PC-3 (cell line): ENCODE results near the gene BAX. TPM values are rescaled to one million over a fixed set of nuclear protein-coding genes. Genes with fewer than 3 reads are reported as not detected.

ENCODE experiments used
- ATAC-seq: fragments of 200-7000 bp; cut with Tn5 transposase; 2 replicates; pipeline ENCODE4 v1.9.1; 2020; ENCODE audit warnings: mild to moderate bottlenecking, moderate library complexity
- BruUV-seq: library from RNA; stranded (reverse); fragments of 400-500 nt; replicated peaks from 2 replicates; lab custom pipeline; 2021; lab: Mats Ljungman, UMichigan
- CTCF ChIA-PET: fragments of 300-600 bp; sonication (Branson Sonifier 250); formaldehyde crosslinking; loops from one replicate; lab custom pipeline; 2022; ENCODE audit warnings: antibody characterized with exemption; lab: Charles Lee
- POLR2A ChIA-PET: fragments of 300-600 bp; sonication (Branson Sonifier 250); formaldehyde crosslinking; loops from one replicate; lab custom pipeline; 2022; ENCODE audit warnings: antibody characterized with exemption; ENCODE audit not compliant: unreplicated experiment; lab: Charles Lee
- DNase-seq: peaks from one replicate; pipeline ENCODE4 v3.0.0-alpha.2; 2015
- H2AFZ ChIP-seq: fragments of 300-600 bp; sonication (generic); 2 replicates; pipeline ENCODE4 v1.6.0; 2016; ENCODE audit warnings: antibody characterized with exemption, low read length
- H3F3A ChIP-seq: fragments of 300-600 bp; sonication (generic); one replicate; pipeline ENCODE4 v1.6.0; 2017; ENCODE audit warnings: antibody characterized with exemption, low read length, control low read depth, mild to moderate bottlenecking; ENCODE audit not compliant: unreplicated experiment
- H3K27ac ChIP-seq: fragments of 300-600 bp; sonication (generic); 2 replicates; pipeline ENCODE4 v1.5.1; 2016; ENCODE audit warnings: mild to moderate bottlenecking, low read length
- H3K27me3 ChIP-seq: fragments of 300-600 bp; sonication (generic); 2 replicates; pipeline ENCODE4 v1.6.1; 2016; ENCODE audit warnings: low read length, mixed read lengths
- H3K36me3 ChIP-seq: fragments of 300-600 bp; sonication (generic); 2 replicates; pipeline ENCODE4 v1.6.1; 2016; ENCODE audit warnings: low read depth, mixed run types, low read length, mixed read lengths
- H3K4me1 ChIP-seq: fragments of 300-600 bp; sonication (generic); 2 replicates; pipeline ENCODE4 v1.5.1; 2016; ENCODE audit warnings: low read length; ENCODE audit not compliant: insufficient read depth
- H3K4me2 ChIP-seq: fragments of 300-600 bp; sonication (generic); 2 replicates; pipeline ENCODE4 v1.6.0; 2016; ENCODE audit warnings: low read length
- H3K4me3 ChIP-seq: fragments of 300-600 bp; sonication (generic); 2 replicates; pipeline ENCODE4 v1.5.1; 2016; ENCODE audit warnings: mild to moderate bottlenecking, low read length, mixed read lengths
- H3K79me2 ChIP-seq: fragments of 300-600 bp; sonication (generic); 2 replicates; pipeline ENCODE4 v1.6.1; 2017; ENCODE audit warnings: low read length, mixed read lengths
- H3K9ac ChIP-seq: fragments of 300-600 bp; sonication (generic); 2 replicates; pipeline ENCODE4 v1.6.0; 2016; ENCODE audit warnings: mild to moderate bottlenecking, low read length
- H3K9me2 ChIP-seq: fragments of 300-600 bp; sonication (generic); replicated peaks from 2 replicates; pipeline ENCODE4 v1.6.1; 2016; ENCODE audit warnings: mixed run types, low read length, mixed read lengths
- H3K9me3 ChIP-seq: fragments of 300-600 bp; sonication (generic); 2 replicates; pipeline ENCODE4 v1.6.1; 2016; ENCODE audit warnings: low read length, mixed read lengths
- H4K20me1 ChIP-seq: fragments of 300-600 bp; sonication (generic); 2 replicates; pipeline ENCODE4 v1.6.1; 2016; ENCODE audit warnings: low read length, mixed read lengths
- CTCF ChIP-seq: fragments of 300-600 bp; sonication (generic); conservative IDR thresholded peaks from 2 replicates; pipeline ENCODE4 v1.5.1; 2017; ENCODE audit warnings: antibody characterized with exemption, low read depth, mild to moderate bottlenecking, low read length
- EZH2 ChIP-seq: fragments of 300-600 bp; sonication (generic); IDR thresholded peaks from one replicate; pipeline ENCODE4 v1.6.1; 2017; ENCODE audit warnings: antibody characterized with exemption, mild to moderate bottlenecking, low read length; ENCODE audit not compliant: unreplicated experiment
- EZH2phosphoT487 ChIP-seq: fragments of 300-600 bp; sonication (generic); IDR thresholded peaks from 2 replicates; pipeline ENCODE4 v1.6.1; 2018; ENCODE audit warnings: mild to moderate bottlenecking, antibody characterized with exemption, low read length, borderline replicate concordance
- intact Hi-C: fragments of 100-400 bp; cut with micrococcal nuclease; formaldehyde crosslinking; loops from 2 replicates; pipeline ENCODE4 v1.9.0; 2023
- total RNA-seq: library from RNA; depleted of rRNA; stranded (reverse); fragments of >200 nt; gene quantifications from 2 replicates; pipeline ENCODE4 v1.2.3, GENCODE V29; 2014

Gene BAX
- total RNA-seq, 1 experiment from 2014 or later, result 44.8 TPM

DNA sequence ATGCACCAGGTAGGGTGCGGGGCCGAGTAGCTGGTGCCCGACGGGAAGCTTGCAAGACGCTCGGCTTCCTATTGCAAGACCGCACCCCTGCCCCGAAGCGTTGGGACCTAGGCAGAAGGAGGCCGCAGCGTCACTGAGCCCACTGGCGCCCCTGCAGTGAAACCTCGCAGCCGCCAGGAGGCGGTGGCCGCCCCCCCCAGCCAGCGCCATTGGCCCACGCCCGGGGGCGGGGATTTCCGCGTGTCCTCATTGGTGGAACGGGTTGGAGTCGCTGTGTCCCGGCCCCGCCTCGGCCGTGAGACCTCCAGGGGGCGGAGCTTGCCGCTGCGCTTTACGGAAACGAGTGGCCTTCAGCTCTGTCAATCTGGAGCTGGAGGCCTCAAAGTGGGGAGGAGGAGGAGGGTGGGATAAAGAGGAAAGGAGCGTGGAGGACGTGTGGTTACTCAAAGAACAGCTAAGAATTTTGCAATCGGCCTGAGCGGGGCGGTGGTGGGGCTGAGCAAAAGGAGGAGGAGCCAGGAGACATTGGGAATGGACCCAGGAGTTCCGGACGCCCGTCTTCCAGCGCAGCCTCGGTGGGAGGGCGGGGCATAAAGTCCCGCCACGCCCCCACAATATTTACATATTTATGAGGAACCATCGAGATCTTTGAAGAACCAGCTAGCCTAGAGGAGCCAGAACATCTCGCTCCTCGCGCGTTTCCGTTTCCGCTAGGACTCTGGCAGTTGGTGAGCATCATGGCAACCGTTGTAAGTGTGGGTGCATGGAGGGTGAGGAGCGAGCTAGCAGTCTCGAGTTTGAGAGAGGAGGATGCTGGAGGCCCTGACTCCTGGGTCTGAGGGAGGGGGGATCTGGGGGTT lies 38.7 kb downstream of the BAX start, which contains the start of the genes GYS1 and RUVBL2:
Gene GYS1, minus strand, starts transcription at position 135 of the 860 bp plus-strand sequence. CDS start 197 bp downstream, outside the sequence.
Gene RUVBL2, plus strand, starts transcription at position 713 of the 860 bp plus-strand sequence. Its CDS starts 25 bp downstream, at position 738.
- intact Hi-C loops, result loop anchor here (10.0 kb wide), 1 partner anchor 81 kb away; the partner anchor contains the start of gene KCNA7
- no peaks in the 10 kb centered on the region for H3K27me3 ChIP-seq
- peak within 1 kb of the TSS; percentile 89 for H3K9ac ChIP-seq
- peak within 1 kb of the TSS; percentile 36 for H3K27ac ChIP-seq
- H3K4me2 ChIP-seq, result peak within 1 kb of the TSS; percentile 98
- H3K4me3 ChIP-seq, result peak within 1 kb of the TSS; percentile 93
- H3K36me3 ChIP-seq, result no peaks in the 10 kb centered on the region
- POLR2A ChIA-PET, result interaction anchor here (0.5 to 0.9 kb wide), 15 partner anchors 10 to 754 kb away, joined by 3 to 8 read pairs (median 4); partner anchors contain the start of genes BAX, CGB7 and DHDH
- CTCF ChIA-PET, result interaction anchor here (0.5 to 1.3 kb wide), 16 partner anchors 10 to 802 kb away, joined by 3 to 9 read pairs (median 3); partner anchors contain the start of gene HRC
- peaks cover 6% of the 10 kb centered on the region; the same call in 1 of the 2 replicates for H3K4me1 ChIP-seq
- BruUV-seq, result no TSS peak
- H3F3A ChIP-seq, result no peaks in the 10 kb centered on the region
- TF ChIP-seq EZH2phosphoT487 (no peak), EZH2 (no peak), CTCF (peak; percentile 72)
- H3K79me2 ChIP-seq, result peaks cover 76% of the 10 kb centered on the region
- DNase-seq, result peak; percentile 98
- H3K9me2 ChIP-seq, result no peaks in the 10 kb centered on the region
- H2AFZ ChIP-seq, result peak within 1 kb of the TSS; percentile 73
- ATAC-seq, result peak; percentile 92
- H4K20me1 ChIP-seq, result 0 out of 2 replicates have a peak, but pooled peaks cover 4% of the 10 kb centered on the region
- H3K9me3 ChIP-seq, result no peaks in the 10 kb centered on the region

DNA sequence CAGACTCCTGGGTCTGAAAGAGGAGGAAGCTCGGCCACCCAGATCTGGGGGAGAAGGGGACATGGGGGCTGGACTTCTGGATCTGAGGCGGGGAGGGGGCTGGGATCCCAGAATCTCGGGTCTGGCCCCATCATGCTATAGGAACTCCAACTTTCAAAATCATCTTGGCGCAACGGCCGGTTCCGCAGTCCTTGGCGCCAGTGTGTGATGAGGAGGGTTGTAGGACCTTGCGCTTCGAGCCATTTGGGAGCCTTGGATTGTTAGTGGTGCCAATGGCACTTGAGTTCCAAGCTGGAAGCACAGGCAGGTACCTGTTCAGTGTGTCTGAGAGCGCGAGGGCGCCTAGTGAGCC lies 39.3 kb downstream of the BAX start:
- no peak for ATAC-seq
- peak overlapping the region; percentile 91 for H3K4me2 ChIP-seq
- no peak for DNase-seq

More for the DNA sequence above, 39.3 kb downstream of the BAX start:
- H3K27me3 ChIP-seq, result no peaks in the 10 kb centered on the region
- H3K4me3 ChIP-seq, result peak overlapping the region; percentile 93
- no peaks in the 10 kb centered on the region for H3F3A ChIP-seq
- peaks cover 76% of the 10 kb centered on the region for H3K79me2 ChIP-seq
- no peaks in the 10 kb centered on the region for H3K9me3 ChIP-seq
- BruUV-seq, result TSS peak; percentile 79
- H3K4me1 ChIP-seq, result peaks cover 6% of the 10 kb centered on the region; the same call in 1 of the 2 replicates
- H3K27ac ChIP-seq, result peak overlapping the region; percentile 25
- H3K36me3 ChIP-seq, result no peaks in the 10 kb centered on the region
- 0 out of 2 replicates have a peak, but pooled peaks cover 4% of the 10 kb centered on the region for H4K20me1 ChIP-seq
- H3K9ac ChIP-seq, result peak overlapping the region; percentile 89
- ChIA-PET CTCF (interaction anchor here (0.7 to 1.3 kb wide), 6 partner anchors 15 to 182 kb away, joined by 3 to 7 read pairs (median 4); no protein-coding TSS in a partner anchor), POLR2A (interaction anchor here (0.5 to 0.6 kb wide), 4 partner anchors 12 to 418 kb away, joined by 3 to 8 read pairs (median 3); partner anchors contain the start of gene DHDH)
- H2AFZ ChIP-seq, result peak overlapping the region; percentile 67
- H3K9me2 ChIP-seq, result no peaks in the 10 kb centered on the region
- intact Hi-C loops, result loop anchor here (10.0 kb wide), 1 partner anchor 81 kb away; the partner anchor contains the start of gene KCNA7
- no peak for TF ChIP-seq EZH2
- TF ChIP-seq CTCF, result no peak
- no peak for TF ChIP-seq EZH2phosphoT487
